HepG2 (cell line): Measurements from ENCODE around the gene SLC22A23. TPM values are rescaled to one million over a fixed set of nuclear protein-coding genes. Genes with fewer than 3 reads are reported as not detected.
A peak's percentile ranks its signal among the peaks of the same experiment; 100 is the strongest.

Experiments used
- ATAC-seq: fragments of 200-7000 bp; cut with Tn5 transposase; 3 replicates; pipeline ENCODE4 v1.9.1; 2020; ENCODE audit warnings: mild to moderate bottlenecking, moderate library complexity
- BruUV-seq: library from RNA; stranded (reverse); fragments of 400-500 nt; replicated peaks from 2 replicates; lab custom pipeline; 2021; lab: Mats Ljungman, UMichigan
- CTCF ChIA-PET: fragments of 300-600 bp; formaldehyde crosslinking; extraction: SDS; loops from one replicate; lab custom pipeline; 2021; ENCODE audit warnings: low total read pairs, inconsistent platforms, low intra/inter-chr PET ratio; lab: Yijun Ruan, JAX
- POLR2A ChIA-PET: fragments of 350-600 bp; sonication (Branson Sonifier 250); formaldehyde crosslinking; loops from one replicate; lab custom pipeline; 2020; ENCODE audit warnings: antibody characterized with exemption, inconsistent platforms; lab: Yijun Ruan, JAX
- DNase-seq: peaks from one replicate; pipeline ENCODE4 v3.0.0-alpha.2; 2015; ENCODE audit warnings: low spot score
- FAIRE-seq: peaks from 3 replicates; lab custom pipeline; 2011; peaks lifted over from hg19 to GRCh38; lab: Jason Lieb, UNC
- H2AFZ ChIP-seq: one replicate; pipeline ENCODE4 v1.6.1; 2011; ENCODE audit warnings: low read length, inconsistent platforms
- H3K27ac ChIP-seq: fragments of 300-600 bp; 3 replicates; pipeline ENCODE4 v1.8.0; 2011; ENCODE audit warnings: mixed run types, mild to moderate bottlenecking, mixed read lengths, low read length, inconsistent platforms; ENCODE audit not compliant: insufficient read depth; ENCODE audit errors: extremely low read length
- H3K27me3 ChIP-seq, 2 experiments: fragments of 200-600 bp in 1 of 2; 2 replicates in 1 of 2; 3 replicates in 1 of 2; pipeline versions ENCODE4 v1.6.0 to v1.8.0; 2011; ENCODE audit warnings: low read length in 2 of 2, mild to moderate bottlenecking in 2 of 2, moderate library complexity in 2 of 2, inconsistent platforms in 1 of 2; ENCODE audit not compliant: insufficient read depth in 2 of 2, control insufficient read depth in 1 of 2
- H3K36me3 ChIP-seq, 2 experiments: fragments of 200-600 bp in 1 of 2; replicated peaks in 1 of 2; 2 replicates in 1 of 2; 3 replicates in 1 of 2; pipeline versions ENCODE4 v1.5.1 to v1.8.0; 2011; ENCODE audit warnings: low read length in 2 of 2, inconsistent platforms in 1 of 2; ENCODE audit not compliant: insufficient read depth in 2 of 2, control insufficient read depth in 1 of 2
- H3K4me1 ChIP-seq: 2 replicates; pipeline ENCODE4 v1.5.1; 2012; ENCODE audit warnings: low read length, inconsistent platforms; ENCODE audit not compliant: insufficient read depth
- H3K4me2 ChIP-seq: 2 replicates; pipeline ENCODE4 v1.6.0; 2011; ENCODE audit warnings: low read depth, low read length, inconsistent platforms
- H3K4me3 ChIP-seq, 3 experiments: fragments of 200-600 bp in 1 of 3; sonication (generic), shearing (Covaris generic) in 1 of 3; replicated peaks in 1 of 3; 2 replicates each; pipeline ENCODE4 v1.5.1; 2011 to 2016; ENCODE audit warnings: low read length in 3 of 3, inconsistent platforms in 2 of 3, low read depth in 2 of 3, mild to moderate bottlenecking in 2 of 3, control low read depth in 1 of 3, mixed read lengths in 1 of 3; ENCODE audit not compliant: insufficient read depth in 1 of 3
- H3K79me2 ChIP-seq: one replicate; pipeline ENCODE4 v1.6.1; 2011; ENCODE audit warnings: low read length, inconsistent platforms; ENCODE audit not compliant: insufficient read depth
- H3K9ac ChIP-seq: 2 replicates; pipeline ENCODE4 v1.6.0; 2011; ENCODE audit warnings: mild to moderate bottlenecking, low read depth, low read length, inconsistent platforms; ENCODE audit not compliant: insufficient read depth
- H3K9me3 ChIP-seq: 2 replicates; pipeline ENCODE4 v1.5.1; 2012; ENCODE audit warnings: mild to moderate bottlenecking, low read length
- H4K20me1 ChIP-seq: 2 replicates; pipeline ENCODE4 v1.6.0; 2011; ENCODE audit warnings: inconsistent platforms, mild to moderate bottlenecking, low read length, moderate library complexity; ENCODE audit not compliant: insufficient read depth
- NCOA1 ChIP-seq: sonication (generic); formaldehyde crosslinking; IDR thresholded peaks from 2 replicates; pipeline ENCODE4 v1.9.0; 2021; ENCODE audit warnings: missing genetic modification reagents
- NFYC ChIP-seq: IDR thresholded peaks from 2 replicates; pipeline ENCODE4 v1.6.1; 2016; ENCODE audit warnings: missing genetic modification reagents, missing compliant biosample characterization
- WGBS: methylation state at CpG from one replicate; pipeline ENCODE4 v1.1.6; 2017; ENCODE audit warnings: low lambda C conversion rate; 5-methylcytosine and 5-hydroxymethylcytosine counted together
- in situ Hi-C: cut with HindIII; loops from 2 replicates; pipeline ENCODE4 v1.10.0; 2017; ENCODE audit warnings: low pct_unique_long_range_greater_than_20kb; ENCODE audit not compliant: extremely low pct_ligation_motif_present
- intact Hi-C: fragments of 100-400 bp; cut with micrococcal nuclease; formaldehyde crosslinking; loops from one replicate; pipeline ENCODE4 v1.10.0; 2022; ENCODE audit not compliant: unreplicated experiment
- polyA plus RNA-seq, 8 experiments: library from polyadenylated mRNA; depleted of rRNA in 3 of 8; stranded (reverse) in 7 of 8; unstranded in 1 of 8; fragments of >200 nt; fragmentation: Illumina TruSeq in 4 of 8; extraction: Trizol in 4 of 8; gene quantifications; 2 replicates each; pipeline versions ENCODE4 v1.2.1 to v1.2.3, GENCODE V29; 2011 to 2016; ENCODE audit warnings: low read depth in 4 of 8, missing spikeins in 1 of 8, mixed read lengths in 1 of 8; ENCODE audit not compliant: insufficient read depth in 1 of 8
- total RNA-seq, 5 experiments: library from RNA; depleted of rRNA; stranded (reverse); fragments of >200 nt; fragmentation: Illumina TruSeq; extraction: Trizol; gene quantifications; 2 replicates each; pipeline ENCODE4 v1.2.3, GENCODE V29; 2016; ENCODE audit warnings: low read depth in 1 of 5
- TF ChIP-seq, protein P1 (sequence below): sonication (generic); formaldehyde crosslinking; conservative IDR thresholded peaks from 2 replicates; pipeline ENCODE4 v1.4.0; 2020; ENCODE audit warnings: missing genetic modification reagents
- TF ChIP-seq, protein P2 (sequence below): sonication (generic); formaldehyde crosslinking; IDR thresholded peaks from 2 replicates; pipeline ENCODE4 v1.4.0; 2020; ENCODE audit warnings: missing genetic modification reagents, mild to moderate bottlenecking, borderline replicate concordance

The SLC22A23 gene
- total and polyA plus RNA-seq, 2 of the 13 experiments (the other 11 are each of a cell fraction or from before 2014, with no cell fraction given), result 11.8 to 17.5 TPM

DNA sequence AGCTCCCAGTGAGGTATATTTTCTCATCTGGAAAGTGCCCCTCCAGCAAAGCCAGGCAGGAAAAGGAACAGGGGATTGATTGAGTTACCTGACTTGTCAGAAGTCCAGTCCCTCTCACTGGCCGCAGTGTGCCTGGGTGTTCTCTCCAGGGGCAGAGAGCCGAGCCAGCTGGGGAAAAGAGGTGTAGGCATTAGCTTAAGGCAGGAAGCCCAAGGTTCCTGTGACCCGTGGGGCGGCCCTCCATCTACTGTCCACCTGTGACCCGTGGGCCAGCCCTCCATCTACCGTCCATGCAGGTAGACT, 195.4 kb downstream of the SLC22A23 start:
- FAIRE-seq, result no peak

More for the DNA sequence above, 195.4 kb downstream of the SLC22A23 start:
- CTCF ChIA-PET, result no interaction called here
- BruUV-seq, result TSS peak; percentile 39
- intact Hi-C loops (no loop called here), in situ Hi-C loops (no loop called here)
- no peak for ATAC-seq
- POLR2A ChIA-PET, result interaction anchor here (0.6 to 1.5 kb wide), 2 partner anchors 47 to 143 kb away, joined by 3 to 4 read pairs; partner anchors contain the start of gene BPHL
- TF ChIP-seq NFYC (CRISPR knock-in tag), result no peak
- no peak for TF ChIP-seq NCOA1 (CRISPR knock-in tag)
- TF ChIP-seq, protein P1, sequence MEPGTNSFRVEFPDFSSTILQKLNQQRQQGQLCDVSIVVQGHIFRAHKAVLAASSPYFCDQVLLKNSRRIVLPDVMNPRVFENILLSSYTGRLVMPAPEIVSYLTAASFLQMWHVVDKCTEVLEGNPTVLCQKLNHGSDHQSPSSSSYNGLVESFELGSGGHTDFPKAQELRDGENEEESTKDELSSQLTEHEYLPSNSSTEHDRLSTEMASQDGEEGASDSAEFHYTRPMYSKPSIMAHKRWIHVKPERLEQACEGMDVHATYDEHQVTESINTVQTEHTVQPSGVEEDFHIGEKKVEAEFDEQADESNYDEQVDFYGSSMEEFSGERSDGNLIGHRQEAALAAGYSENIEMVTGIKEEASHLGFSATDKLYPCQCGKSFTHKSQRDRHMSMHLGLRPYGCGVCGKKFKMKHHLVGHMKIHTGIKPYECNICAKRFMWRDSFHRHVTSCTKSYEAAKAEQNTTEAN (CRISPR knock-in tag), result no peak
- TF ChIP-seq, protein P2, sequence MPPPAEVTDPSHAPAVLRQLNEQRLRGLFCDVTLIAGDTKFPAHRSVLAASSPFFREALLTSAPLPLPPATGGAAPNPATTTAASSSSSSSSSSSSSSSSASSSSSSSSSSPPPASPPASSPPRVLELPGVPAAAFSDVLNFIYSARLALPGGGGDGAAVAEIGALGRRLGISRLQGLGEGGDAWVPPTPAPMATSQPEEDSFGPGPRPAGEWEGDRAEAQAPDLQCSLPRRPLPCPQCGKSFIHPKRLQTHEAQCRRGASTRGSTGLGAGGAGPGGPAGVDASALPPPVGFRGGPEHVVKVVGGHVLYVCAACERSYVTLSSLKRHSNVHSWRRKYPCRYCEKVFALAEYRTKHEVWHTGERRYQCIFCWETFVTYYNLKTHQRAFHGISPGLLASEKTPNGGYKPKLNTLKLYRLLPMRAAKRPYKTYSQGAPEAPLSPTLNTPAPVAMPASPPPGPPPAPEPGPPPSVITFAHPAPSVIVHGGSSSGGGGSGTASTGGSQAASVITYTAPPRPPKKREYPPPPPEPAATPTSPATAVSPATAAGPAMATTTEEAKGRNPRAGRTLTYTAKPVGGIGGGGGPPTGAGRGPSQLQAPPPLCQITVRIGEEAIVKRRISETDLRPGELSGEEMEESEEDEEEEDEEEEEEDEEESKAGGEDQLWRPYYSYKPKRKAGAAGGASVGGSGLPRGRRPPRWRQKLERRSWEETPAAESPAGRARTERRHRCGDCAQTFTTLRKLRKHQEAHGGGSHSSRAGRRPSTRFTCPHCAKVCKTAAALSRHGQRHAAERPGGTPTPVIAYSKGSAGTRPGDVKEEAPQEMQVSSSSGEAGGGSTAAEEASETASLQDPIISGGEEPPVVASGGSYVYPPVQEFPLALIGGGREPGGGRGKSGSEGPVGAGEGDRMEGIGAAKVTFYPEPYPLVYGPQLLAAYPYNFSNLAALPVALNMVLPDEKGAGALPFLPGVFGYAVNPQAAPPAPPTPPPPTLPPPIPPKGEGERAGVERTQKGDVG, result 0 out of 2 replicates have a peak, but pooled peaks have one; percentile 47
- WGBS, result 61% methylated on average over 6 of the region's 6 CpGs
- Histone ChIP-seq H3K4me2 (peak overlapping the region; percentile 79), H2AFZ (no peak overlapping the region), H3K4me1 (peaks cover 50% of the 10 kb centered on the region), H4K20me1 (peaks cover 14% of the 10 kb centered on the region), H3K27ac (no peak overlapping the region), H3K4me3 (peak overlapping the region in 1 of 3 experiments; percentile 41; a peak in 1 of 6 replicates), H3K9me3 (no peaks in the 10 kb centered on the region), H3K9ac (peak overlapping the region; percentile 12; the same call in 1 of the 2 replicates), H3K36me3 (peaks cover 15 to 27% of the 10 kb centered on the region in 2 experiments), H3K27me3 (peaks cover 0 to 17% of the 10 kb centered on the region in 2 experiments; a peak in 3 of 5 replicates), H3K79me2 (peaks cover 52% of the 10 kb centered on the region)
- no peak for DNase-seq
